IgD-negative memory B cell (primary cell): ENCODE results near the gene DPH6. TPM values are rescaled to one million over a fixed set of nuclear protein-coding genes. Genes with fewer than 3 reads are reported as not detected.

Experiments used
- H3K27ac Mint-ChIP-seq, 3 donors: one replicate each; pipeline ENCODE4 v1.8.0; 2020 to 2022; ENCODE audit warnings: mild to moderate bottlenecking in 3 of 3, mixed read lengths in 3 of 3, moderate library complexity in 1 of 3
- H3K27me3 Mint-ChIP-seq: one replicate; pipeline ENCODE4 v1.8.0; 2021; ENCODE audit warnings: mixed read lengths
- H3K36me3 Mint-ChIP-seq: one replicate; pipeline ENCODE4 v1.8.0; 2020; ENCODE audit warnings: mild to moderate bottlenecking, mixed read lengths
- H3K4me1 Mint-ChIP-seq, 3 donors: one replicate each; pipeline ENCODE4 v1.8.0; 2020 to 2022; ENCODE audit warnings: mixed read lengths in 3 of 3, mild to moderate bottlenecking in 1 of 3
- H3K4me3 Mint-ChIP-seq, 4 donors: one replicate each; pipeline ENCODE4 v1.8.0; 2020 to 2022; ENCODE audit warnings: mild to moderate bottlenecking in 4 of 4, mixed read lengths in 4 of 4, moderate library complexity in 3 of 4
- H3K9me3 Mint-ChIP-seq, 3 donors: one replicate each; pipeline ENCODE4 v1.8.0; 2020 to 2021; ENCODE audit warnings: mixed read lengths in 3 of 3, mild to moderate bottlenecking in 1 of 3
- polyA plus RNA-seq: library from polyadenylated mRNA; unstranded; fragments of 300-500 nt; fragmentation: Illumina TruSeq; gene quantifications from one replicate; pipeline ENCODE4 v1.2.3, GENCODE V29; 2021

Gene DPH6
- polyA plus RNA-seq, 1 donor from 2014 or later = 19.5 TPM

GRCh38 chr15:35485411-35485810 lies 60.6 kb downstream of the DPH6 start:
- peaks cover 16% of the 10 kb centered on the region for H3K36me3 Mint-ChIP-seq
- H3K27me3 Mint-ChIP-seq = no peaks in the 10 kb centered on the region

GRCh38 chr15:35484231-35484945 lies 61.6 kb downstream of the DPH6 start:
- H3K27me3 Mint-ChIP-seq = no peaks in the 10 kb centered on the region
- H3K27ac Mint-ChIP-seq = no peak overlapping the region
- H3K4me3 Mint-ChIP-seq = no peak overlapping the region
- peaks cover 16% of the 10 kb centered on the region for H3K36me3 Mint-ChIP-seq
- peaks cover 0 to 3% (median 0%) of the 10 kb centered on the region in 3 donors for H3K4me1 Mint-ChIP-seq
- H3K9me3 Mint-ChIP-seq = peaks cover 7 to 23% (median 12%) of the 10 kb centered on the region in 3 donors

More at GRCh38 chr15:35485411-35485810, 60.6 kb downstream of the DPH6 start:
- Mint-ChIP-seq H3K9me3 (peaks cover 9 to 23% (median 12%) of the 10 kb centered on the region in 3 donors), H3K4me3 (no peak overlapping the region), H3K4me1 (peaks cover 0 to 3% (median 0%) of the 10 kb centered on the region in 3 donors), H3K27ac (no peak overlapping the region)

GRCh38 chr15:35481992-35482391 lies 64.0 kb downstream of the DPH6 start:
- Mint-ChIP-seq H3K27ac (no peak overlapping the region), H3K4me3 (no peak overlapping the region), H3K4me1 (peaks cover 0 to 3% (median 0%) of the 10 kb centered on the region in 3 donors), H3K9me3 (peaks cover 2 to 12% (median 4%) of the 10 kb centered on the region in 3 donors), H3K36me3 (peaks cover 12% of the 10 kb centered on the region), H3K27me3 (no peaks in the 10 kb centered on the region)

GRCh38 chr15:35481064-35481463 lies 64.9 kb downstream of the DPH6 start:
- Mint-ChIP-seq H3K9me3 (peaks cover 0 to 5% (median 2%) of the 10 kb centered on the region in 3 donors), H3K4me3 (no peak overlapping the region), H3K27me3 (no peaks in the 10 kb centered on the region), H3K27ac (no peak overlapping the region), H3K36me3 (peaks cover 9% of the 10 kb centered on the region), H3K4me1 (peaks cover 0 to 3% (median 0%) of the 10 kb centered on the region in 3 donors)

- H3K27ac Mint-ChIP-seq = no peak overlapping the region
- H3K9me3 Mint-ChIP-seq = no peaks in the 10 kb centered on the region
- H3K4me3 Mint-ChIP-seq = no peak overlapping the region
- H3K27me3 Mint-ChIP-seq = no peaks in the 10 kb centered on the region
- peaks cover 5% of the 10 kb centered on the region for H3K36me3 Mint-ChIP-seq
- peaks cover 0 to 1% (median 0%) of the 10 kb centered on the region in 3 donors for H3K4me1 Mint-ChIP-seq
Measured at GRCh38 chr15:35479423-35479822, 66.5 kb downstream of the DPH6 start.

GRCh38 chr15:35477312-35478262 lies 68.4 kb downstream of the DPH6 start:
- no peak overlapping the region for H3K4me3 Mint-ChIP-seq
- no peak overlapping the region for H3K27ac Mint-ChIP-seq
- no peaks in the 10 kb centered on the region for H3K27me3 Mint-ChIP-seq
- no peaks in the 10 kb centered on the region for H3K9me3 Mint-ChIP-seq
- peaks cover 0 to under 1% (median 0%) of the 10 kb centered on the region in 3 donors for H3K4me1 Mint-ChIP-seq
- peaks cover 4% of the 10 kb centered on the region for H3K36me3 Mint-ChIP-seq

GRCh38 chr15:35471024-35471423 lies 74.9 kb downstream of the DPH6 start:
- Mint-ChIP-seq H3K27ac (no peak overlapping the region), H3K4me1 (no peaks in the 10 kb centered on the region), H3K9me3 (peaks cover 0 to 2% (median 0%) of the 10 kb centered on the region in 3 donors), H3K27me3 (no peaks in the 10 kb centered on the region), H3K4me3 (no peak overlapping the region), H3K36me3 (no peaks in the 10 kb centered on the region)

GRCh38 chr15:35470441-35470840 lies 75.5 kb downstream of the DPH6 start:
- Mint-ChIP-seq H3K36me3 (no peaks in the 10 kb centered on the region), H3K27me3 (no peaks in the 10 kb centered on the region), H3K9me3 (peaks cover 0 to 2% (median 0%) of the 10 kb centered on the region in 3 donors), H3K27ac (no peak overlapping the region), H3K4me1 (no peaks in the 10 kb centered on the region), H3K4me3 (no peak overlapping the region)

- Mint-ChIP-seq H3K4me1 (no peaks in the 10 kb centered on the region), H3K27ac (no peak overlapping the region), H3K36me3 (no peaks in the 10 kb centered on the region), H3K9me3 (peaks cover 0 to 2% (median 1%) of the 10 kb centered on the region in 3 donors), H3K27me3 (no peaks in the 10 kb centered on the region), H3K4me3 (no peak overlapping the region)
Measured at GRCh38 chr15:35466476-35466875, 79.5 kb downstream of the DPH6 start.

- H3K27me3 Mint-ChIP-seq = no peaks in the 10 kb centered on the region
- H3K36me3 Mint-ChIP-seq = peaks cover under 1% of the 10 kb centered on the region
- peaks cover 0 to 2% (median 1%) of the 10 kb centered on the region in 3 donors for H3K9me3 Mint-ChIP-seq
- no peak overlapping the region for H3K4me3 Mint-ChIP-seq
- H3K4me1 Mint-ChIP-seq = no peaks in the 10 kb centered on the region
- H3K27ac Mint-ChIP-seq = no peak overlapping the region
Measured at GRCh38 chr15:35465783-35466182, 80.2 kb downstream of the DPH6 start.

GRCh38 chr15:35460616-35461015 lies 85.3 kb downstream of the DPH6 start:
- Mint-ChIP-seq H3K9me3 (peaks cover 0 to 1% (median 0%) of the 10 kb centered on the region in 3 donors), H3K36me3 (peaks cover 9% of the 10 kb centered on the region), H3K27ac (no peak overlapping the region), H3K4me3 (no peak overlapping the region), H3K4me1 (no peaks in the 10 kb centered on the region), H3K27me3 (no peaks in the 10 kb centered on the region)

GRCh38 chr15:35458176-35458856 lies 87.6 kb downstream of the DPH6 start:
- Mint-ChIP-seq H3K36me3 (peaks cover 9% of the 10 kb centered on the region), H3K9me3 (no peaks in the 10 kb centered on the region), H3K27ac (no peak overlapping the region), H3K4me1 (no peaks in the 10 kb centered on the region), H3K4me3 (no peak overlapping the region), H3K27me3 (no peaks in the 10 kb centered on the region)

GRCh38 chr15:35455201-35455600 lies 90.8 kb downstream of the DPH6 start:
- Mint-ChIP-seq H3K9me3 (no peaks in the 10 kb centered on the region), H3K4me3 (no peak overlapping the region), H3K27ac (no peak overlapping the region), H3K4me1 (no peaks in the 10 kb centered on the region), H3K27me3 (no peaks in the 10 kb centered on the region), H3K36me3 (peaks cover 8% of the 10 kb centered on the region)

GRCh38 chr15:35450492-35450891 lies 95.5 kb downstream of the DPH6 start:
- H3K4me3 Mint-ChIP-seq = no peak overlapping the region
- H3K36me3 Mint-ChIP-seq = peaks cover 5% of the 10 kb centered on the region
- H3K27me3 Mint-ChIP-seq = no peaks in the 10 kb centered on the region
- H3K27ac Mint-ChIP-seq = no peak overlapping the region
- H3K9me3 Mint-ChIP-seq = no peaks in the 10 kb centered on the region
- no peaks in the 10 kb centered on the region for H3K4me1 Mint-ChIP-seq

- H3K4me3 Mint-ChIP-seq = no peak overlapping the region
- no peaks in the 10 kb centered on the region for H3K9me3 Mint-ChIP-seq
- H3K36me3 Mint-ChIP-seq = peaks cover 7% of the 10 kb centered on the region
- H3K27me3 Mint-ChIP-seq = no peaks in the 10 kb centered on the region
- no peak overlapping the region for H3K27ac Mint-ChIP-seq
- H3K4me1 Mint-ChIP-seq = no peaks in the 10 kb centered on the region
Measured at GRCh38 chr15:35448294-35448693, 97.7 kb downstream of the DPH6 start.
